Chondrocyte (in vitro differentiated cells): ENCODE data around the gene RIOK3. TPM values are rescaled to one million over a fixed set of nuclear protein-coding genes. Genes with fewer than 3 reads are reported as not detected.

Source experiments
- DNase-seq: peaks from one replicate; pipeline ENCODE4 v3.0.0; 2021; ENCODE audit warnings: mixed read lengths, low spot score
- H3K27ac Mint-ChIP-seq: one replicate; pipeline ENCODE4 v1.8.0; 2021; ENCODE audit warnings: mild to moderate bottlenecking, moderate library complexity, mixed read lengths; ENCODE audit not compliant: unreplicated experiment
- H3K27me3 Mint-ChIP-seq: 2 replicates; pipeline ENCODE4 v1.8.0; 2021; ENCODE audit warnings: low read depth, mixed read lengths
- H3K36me3 Mint-ChIP-seq: 2 replicates; pipeline ENCODE4 v1.8.0; 2021; ENCODE audit warnings: low read depth, mixed read lengths
- H3K4me1 Mint-ChIP-seq: 2 replicates; pipeline ENCODE4 v1.8.0; 2021; ENCODE audit warnings: low read depth, mild to moderate bottlenecking, mixed read lengths
- H3K4me3 Mint-ChIP-seq: one replicate; pipeline ENCODE4 v1.8.0; 2021; ENCODE audit warnings: mild to moderate bottlenecking, moderate library complexity, mixed read lengths; ENCODE audit not compliant: unreplicated experiment
- H3K9me3 Mint-ChIP-seq: 2 replicates; pipeline ENCODE4 v1.8.0; 2021; ENCODE audit warnings: low read depth, mixed read lengths
- total RNA-seq: library from RNA; stranded (reverse); gene quantifications from 3 replicates; pipeline ENCODE4 v1.2.1, GENCODE V29; 2021
- TF ChIP-seq, protein P1 (sequence below): fragments of 200-600 bp; sonication (generic); IDR thresholded peaks from 2 replicates; pipeline ENCODE4 v1.5.0; 2021; ENCODE audit warnings: antibody characterized with exemption, mild to moderate bottlenecking, moderate library complexity

The RIOK3 gene
- total RNA-seq, 1 donor from 2014 or later = 51.4 TPM

DNA sequence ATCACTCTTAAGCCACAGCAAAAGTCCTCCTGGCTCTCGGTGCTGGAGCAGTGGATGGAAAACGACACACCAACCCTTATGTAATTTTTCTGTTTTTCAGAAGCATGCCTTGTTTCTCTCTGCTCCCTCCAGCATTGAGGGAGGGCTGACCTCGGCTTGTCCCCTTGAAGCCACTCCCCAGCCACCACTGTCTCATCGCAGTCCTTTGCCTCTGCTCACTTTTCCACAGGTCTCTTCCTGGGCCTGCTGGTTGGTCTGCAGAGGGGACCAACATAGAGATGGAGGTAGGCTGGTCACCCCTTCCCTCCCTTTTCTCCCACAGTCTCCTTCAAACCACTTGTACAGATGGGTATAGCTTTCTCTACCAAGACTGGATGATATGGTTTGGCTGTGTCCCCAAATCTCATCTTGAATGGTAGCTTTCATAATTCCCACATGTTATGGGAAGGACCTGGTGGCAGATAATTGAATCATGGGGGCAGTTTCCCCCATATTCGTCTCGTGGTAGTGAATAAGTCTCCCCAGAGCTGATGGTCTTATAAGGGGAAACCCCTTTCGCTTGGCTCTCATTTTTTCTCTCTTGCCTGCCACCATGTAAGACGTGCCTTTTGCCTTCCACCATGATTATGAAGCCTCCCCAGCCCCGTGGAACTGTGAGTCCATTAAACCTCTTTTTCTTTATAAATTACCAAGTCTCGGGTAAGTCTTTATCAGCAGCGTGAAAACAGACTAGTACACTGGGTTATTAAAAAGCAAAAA lies 14.3 kb upstream of the RIOK3 start:
- Mint-ChIP-seq H3K4me3 (peak overlapping the region; percentile 25), H3K27me3 (no peaks in the 10 kb centered on the region), H3K9me3 (no peaks in the 10 kb centered on the region), H3K27ac (no peak overlapping the region), H3K4me1 (peaks cover 11% of the 10 kb centered on the region), H3K36me3 (no peaks in the 10 kb centered on the region)
- DNase-seq = no peak
- TF ChIP-seq, protein P1, sequence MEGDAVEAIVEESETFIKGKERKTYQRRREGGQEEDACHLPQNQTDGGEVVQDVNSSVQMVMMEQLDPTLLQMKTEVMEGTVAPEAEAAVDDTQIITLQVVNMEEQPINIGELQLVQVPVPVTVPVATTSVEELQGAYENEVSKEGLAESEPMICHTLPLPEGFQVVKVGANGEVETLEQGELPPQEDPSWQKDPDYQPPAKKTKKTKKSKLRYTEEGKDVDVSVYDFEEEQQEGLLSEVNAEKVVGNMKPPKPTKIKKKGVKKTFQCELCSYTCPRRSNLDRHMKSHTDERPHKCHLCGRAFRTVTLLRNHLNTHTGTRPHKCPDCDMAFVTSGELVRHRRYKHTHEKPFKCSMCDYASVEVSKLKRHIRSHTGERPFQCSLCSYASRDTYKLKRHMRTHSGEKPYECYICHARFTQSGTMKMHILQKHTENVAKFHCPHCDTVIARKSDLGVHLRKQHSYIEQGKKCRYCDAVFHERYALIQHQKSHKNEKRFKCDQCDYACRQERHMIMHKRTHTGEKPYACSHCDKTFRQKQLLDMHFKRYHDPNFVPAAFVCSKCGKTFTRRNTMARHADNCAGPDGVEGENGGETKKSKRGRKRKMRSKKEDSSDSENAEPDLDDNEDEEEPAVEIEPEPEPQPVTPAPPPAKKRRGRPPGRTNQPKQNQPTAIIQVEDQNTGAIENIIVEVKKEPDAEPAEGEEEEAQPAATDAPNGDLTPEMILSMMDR = no peak

GRCh38 chr18:23440131-23440530 lies 13.0 kb upstream of the RIOK3 start:
- TF ChIP-seq, protein P1 = no peak
- Mint-ChIP-seq H3K4me3 (no peak overlapping the region), H3K4me1 (peaks cover 11% of the 10 kb centered on the region)

DNA sequence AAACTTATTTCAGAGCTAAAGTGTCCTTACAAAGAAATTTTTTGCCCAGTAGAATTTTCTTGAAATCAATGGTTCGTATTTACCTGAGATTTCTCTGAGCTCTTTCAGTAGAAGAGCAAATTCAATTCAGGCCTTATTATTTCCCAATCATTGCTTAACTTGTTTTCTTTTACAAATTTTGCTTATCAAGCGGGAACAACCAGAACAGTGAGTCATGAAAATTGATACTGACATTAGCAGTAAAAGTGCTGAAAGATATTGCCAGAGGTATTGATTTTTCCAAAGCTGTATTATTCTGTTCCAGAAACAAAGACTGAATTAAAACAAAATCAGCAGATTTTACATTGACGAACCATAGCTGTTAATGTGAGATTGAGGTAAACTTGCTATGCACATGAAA lies 10.1 kb upstream of the RIOK3 start:
- H3K9me3 Mint-ChIP-seq = no peaks in the 10 kb centered on the region

More at GRCh38 chr18:23440131-23440530, 13.0 kb upstream of the RIOK3 start:
- no peak for DNase-seq
- no peak overlapping the region for H3K27ac Mint-ChIP-seq
- H3K27me3 Mint-ChIP-seq = no peaks in the 10 kb centered on the region
- H3K36me3 Mint-ChIP-seq = no peaks in the 10 kb centered on the region
- no peaks in the 10 kb centered on the region for H3K9me3 Mint-ChIP-seq

GRCh38 chr18:23448291-23448690 lies 4.8 kb upstream of the RIOK3 start:
- Mint-ChIP-seq H3K4me3 (no peak overlapping the region), H3K27me3 (no peaks in the 10 kb centered on the region), H3K27ac (no peak overlapping the region), H3K9me3 (no peaks in the 10 kb centered on the region), H3K4me1 (peaks cover 12% of the 10 kb centered on the region), H3K36me3 (no peaks in the 10 kb centered on the region)
- TF ChIP-seq, protein P1 = no peak
- no peak for DNase-seq

More for the DNA sequence above, 10.1 kb upstream of the RIOK3 start:
- Mint-ChIP-seq H3K4me1 (peaks cover 4% of the 10 kb centered on the region), H3K36me3 (no peaks in the 10 kb centered on the region), H3K27me3 (no peaks in the 10 kb centered on the region), H3K27ac (no peak overlapping the region), H3K4me3 (no peak overlapping the region)
- TF ChIP-seq, protein P1 = no peak
- DNase-seq = no peak

GRCh38 chr18:23450022-23450421 lies 3.1 kb upstream of the RIOK3 start:
- TF ChIP-seq, protein P1 = no peak
- Mint-ChIP-seq H3K27ac (no peak overlapping the region), H3K27me3 (no peaks in the 10 kb centered on the region), H3K36me3 (no peaks in the 10 kb centered on the region), H3K4me1 (peaks cover 24% of the 10 kb centered on the region), H3K9me3 (no peaks in the 10 kb centered on the region), H3K4me3 (no peak overlapping the region)
- DNase-seq = no peak
